Suppressor macrophage treated with lipopolysaccharide for 1 hour (primary cell): Measurements from ENCODE around the gene KCNK15.

Experiments
- DNase-seq, 3 donors: peaks; one replicate each; pipeline ENCODE4 v3.0.0-alpha.2; 2020 to 2022

KCNK15 gene

GRCh38 chr20:44736170-44737021 lies 9.3 kb upstream of the KCNK15 start:
- peak; percentile 81 to 91 (median 85) for DNase-seq

- DNase-seq: no peak
Measured at GRCh38 chr20:44737116-44737515, 8.5 kb upstream of the KCNK15 start.

- peak; percentile 48 to 63 (median 49) for DNase-seq
Measured at GRCh38 chr20:44738813-44739477, 6.7 kb upstream of the KCNK15 start.

- DNase-seq: no peak
Measured at GRCh38 chr20:44739942-44740341, 5.7 kb upstream of the KCNK15 start.

- no peak for DNase-seq
Measured at GRCh38 chr20:44742304-44743079, 3.2 kb upstream of the KCNK15 start.

- no peak for DNase-seq
Measured at GRCh38 chr20:44743080-44743701, 2.5 kb upstream of the KCNK15 start.

GRCh38 chr20:44743916-44744655 lies 1.6 kb upstream of the KCNK15 start:
- no peak for DNase-seq

- DNase-seq: no peak
Measured at GRCh38 chr20:44745122-44745597, 505 bp upstream of the KCNK15 start.

GRCh38 chr20:44746367-44747165 lies 901 bp downstream of the KCNK15 start:
- no peak for DNase-seq

GRCh38 chr20:44747166-44748004 lies 1.7 kb downstream of the KCNK15 start:
- DNase-seq: peak; percentile 72 to 81 (median 79)

GRCh38 chr20:44748005-44748370 lies 2.3 kb downstream of the KCNK15 start:
- no peak for DNase-seq

GRCh38 chr20:44750081-44750805 lies 4.6 kb downstream of the KCNK15 start:
- DNase-seq: peak in 2 of 3 donors; percentile 10 to 58

- DNase-seq: no peak
Measured at GRCh38 chr20:44752099-44752931, 6.7 kb downstream of the KCNK15 start.

- DNase-seq: no peak
Measured at GRCh38 chr20:44754554-44754953, 8.9 kb downstream of the KCNK15 start.

GRCh38 chr20:44756011-44756688 lies 10.5 kb downstream of the KCNK15 start:
- no peak for DNase-seq

- no peak for DNase-seq
Measured at GRCh38 chr20:44756956-44757355, 11.3 kb downstream of the KCNK15 start.

- no peak for DNase-seq
Measured at GRCh38 chr20:44758247-44759101, 12.8 kb downstream of the KCNK15 start.
